Liver (tissue), 9 donors: ENCODE data around the gene CLBA1. TPM values are rescaled to one million over a fixed set of nuclear protein-coding genes. Genes with fewer than 3 reads are reported as not detected.

Experiments used
- DNase-seq: peaks from one replicate; pipeline ENCODE4 v3.0.0-alpha.2; 2017; ENCODE audit warnings: low spot score
- H3K27ac ChIP-seq, 2 donors: one replicate each; pipeline ENCODE4 v1.7.0; 2013; ENCODE audit warnings: inconsistent platforms in 2 of 2, low read length in 2 of 2, control low read depth in 1 of 2, low read depth in 1 of 2, mild to moderate bottlenecking in 1 of 2
- H3K27me3 ChIP-seq, 4 donors: one replicate each; pipeline versions ENCODE4 v1.6.1 to v1.7.0; 2013; ENCODE audit warnings: low read length in 3 of 4, inconsistent platforms in 1 of 4, mild to moderate bottlenecking in 1 of 4, moderate library complexity in 1 of 4; ENCODE audit not compliant: control insufficient read depth in 4 of 4, insufficient read depth in 4 of 4
- H3K36me3 ChIP-seq, 4 donors: one replicate each; pipeline versions ENCODE4 v1.6.1 to v1.7.0; 2013; ENCODE audit warnings: low read length in 3 of 4, mild to moderate bottlenecking in 3 of 4, low read depth in 1 of 4, moderate library complexity in 1 of 4; ENCODE audit not compliant: control insufficient read depth in 4 of 4, insufficient read depth in 3 of 4
- H3K4me1 ChIP-seq, 4 donors: one replicate each; pipeline versions ENCODE4 v1.6.1 to v1.7.0; 2013; ENCODE audit warnings: low read length in 3 of 4, mild to moderate bottlenecking in 3 of 4, moderate library complexity in 1 of 4; ENCODE audit not compliant: control insufficient read depth in 4 of 4, insufficient read depth in 4 of 4
- H3K4me3 ChIP-seq, 3 donors: one replicate each; pipeline versions ENCODE4 v1.6.1 to v1.7.0; 2013; ENCODE audit warnings: low read length in 3 of 3, control low read depth in 1 of 3, low read depth in 1 of 3, mild to moderate bottlenecking in 1 of 3
- H3K9ac ChIP-seq, 2 donors: one replicate each; pipeline ENCODE4 v1.7.0; 2013; ENCODE audit warnings: low read length in 2 of 2, mild to moderate bottlenecking in 2 of 2, moderate library complexity in 2 of 2, control low read depth in 1 of 2, low read depth in 1 of 2
- H3K9me3 ChIP-seq, 4 donors: one replicate each; pipeline versions ENCODE4 v1.6.1 to v1.7.0; 2013; ENCODE audit warnings: low read length in 3 of 4; ENCODE audit not compliant: control insufficient read depth in 4 of 4
- CTCF ChIP-seq: fragments of 150-350 bp; IDR thresholded peaks from 2 replicates; pipeline ENCODE4 v1.5.1; 2017; ENCODE audit warnings: improper control_type of control experiment, low read depth, low read length; ENCODE audit not compliant: missing input control
- EGR1 ChIP-seq, 2 donors: IDR thresholded peaks; 2 replicates each; pipeline ENCODE4 v1.6.1; 2016 to 2018; ENCODE audit warnings: antibody characterized with exemption in 2 of 2, low read depth in 2 of 2
- FOXA1 ChIP-seq: IDR thresholded peaks from 2 replicates; pipeline ENCODE4 v1.6.1; 2016; ENCODE audit warnings: antibody characterized with exemption
- HNF4G ChIP-seq: IDR thresholded peaks from 2 replicates; pipeline ENCODE4 v1.6.1; 2016; ENCODE audit warnings: antibody characterized with exemption
- JUND ChIP-seq, 2 donors: IDR thresholded peaks; 2 replicates each; pipeline ENCODE4 v1.6.1; 2016; ENCODE audit warnings: antibody characterized with exemption in 2 of 2
- NR2F2 ChIP-seq: IDR thresholded peaks from 2 replicates; pipeline ENCODE4 v1.6.1; 2016; ENCODE audit warnings: antibody characterized with exemption
- RAD21 ChIP-seq, 2 donors: IDR thresholded peaks; 2 replicates each; pipeline ENCODE4 v1.6.1; 2016; ENCODE audit warnings: antibody characterized with exemption in 2 of 2, mild to moderate bottlenecking in 2 of 2
- REST ChIP-seq: IDR thresholded peaks from 2 replicates; pipeline ENCODE4 v1.6.1; 2016; ENCODE audit warnings: antibody characterized with exemption, mild to moderate bottlenecking
- RXRA ChIP-seq, 2 donors: IDR thresholded peaks; 2 replicates each; pipeline ENCODE4 v1.6.1; 2017 to 2018; ENCODE audit warnings: antibody characterized with exemption in 2 of 2, mild to moderate bottlenecking in 1 of 2
- SP1 ChIP-seq: IDR thresholded peaks from 2 replicates; pipeline ENCODE4 v1.6.1; 2018; ENCODE audit warnings: antibody characterized with exemption, mild to moderate bottlenecking
- TAF1 ChIP-seq: conservative IDR thresholded peaks from 2 replicates; pipeline ENCODE4 v1.6.1; 2016; ENCODE audit warnings: antibody characterized with exemption, mild to moderate bottlenecking
- YY1 ChIP-seq: IDR thresholded peaks from 2 replicates; pipeline ENCODE4 v1.6.1; 2016; ENCODE audit warnings: antibody characterized with exemption, mild to moderate bottlenecking
- WGBS: extraction: QIAGEN DNeasy Blood & Tissue Kit; methylation state at CpG from one replicate; pipeline ENCODE4 v1.1.7; 2013; 5-methylcytosine and 5-hydroxymethylcytosine counted together
- polyA plus RNA-seq, 2 donors: library from polyadenylated mRNA; stranded (reverse) in 1 of 2; unstranded in 1 of 2; fragments of 200-250 nt in 1 of 2; fragments of >200 nt in 1 of 2; fragmentation: Nextera tagmentation in 1 of 2; extraction: Ambion mirVana in 1 of 2; gene quantifications; one replicate each; pipeline versions ENCODE4 v1.2.1 to v1.2.3, GENCODE V29; 2013 to 2015
- total RNA-seq, 2 donors: library from RNA; depleted of rRNA; stranded (reverse); fragments of >200 nt; gene quantifications; one replicate each; pipeline ENCODE4 v1.2.3, GENCODE V29; 2014
- TF ChIP-seq, protein P1 (sequence below): IDR thresholded peaks from 2 replicates; pipeline ENCODE4 v1.6.1; 2016; ENCODE audit warnings: antibody characterized with exemption
- donor health status: healthy.
- donor health status: healthy.
- donor health status: healthy.
- donor health status: healthy.
- donor health status: healthy.

Gene CLBA1
- total and polyA plus RNA-seq, 4 donors, result 0.98 to 3.9 (median 2.3) TPM

GRCh38 chr14:105039458-105040205 lies 54.0 kb downstream of the CLBA1 start:
- H3K36me3 ChIP-seq, result no peaks in the 10 kb centered on the region
- H3K9me3 ChIP-seq, result no peaks in the 10 kb centered on the region
- TF ChIP-seq, protein P1, sequence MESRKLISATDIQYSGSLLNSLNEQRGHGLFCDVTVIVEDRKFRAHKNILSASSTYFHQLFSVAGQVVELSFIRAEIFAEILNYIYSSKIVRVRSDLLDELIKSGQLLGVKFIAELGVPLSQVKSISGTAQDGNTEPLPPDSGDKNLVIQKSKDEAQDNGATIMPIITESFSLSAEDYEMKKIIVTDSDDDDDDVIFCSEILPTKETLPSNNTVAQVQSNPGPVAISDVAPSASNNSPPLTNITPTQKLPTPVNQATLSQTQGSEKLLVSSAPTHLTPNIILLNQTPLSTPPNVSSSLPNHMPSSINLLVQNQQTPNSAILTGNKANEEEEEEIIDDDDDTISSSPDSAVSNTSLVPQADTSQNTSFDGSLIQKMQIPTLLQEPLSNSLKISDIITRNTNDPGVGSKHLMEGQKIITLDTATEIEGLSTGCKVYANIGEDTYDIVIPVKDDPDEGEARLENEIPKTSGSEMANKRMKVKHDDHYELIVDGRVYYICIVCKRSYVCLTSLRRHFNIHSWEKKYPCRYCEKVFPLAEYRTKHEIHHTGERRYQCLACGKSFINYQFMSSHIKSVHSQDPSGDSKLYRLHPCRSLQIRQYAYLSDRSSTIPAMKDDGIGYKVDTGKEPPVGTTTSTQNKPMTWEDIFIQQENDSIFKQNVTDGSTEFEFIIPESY, result no peak
- TF ChIP-seq CTCF (no peak), TAF1 (no peak), REST (no peak), EGR1 (IDR thresholded peaks at IDR 0.05; ENCODE audit: low read depth in 2 of 2) (no peak), SP1 (no peak), RAD21 (IDR thresholded peaks at IDR 0.05) (no peak), NR2F2 (no peak)
- H3K27ac ChIP-seq, result no peak overlapping the region
- no peaks in the 10 kb centered on the region for H3K4me1 ChIP-seq
- WGBS, result 74% methylated on average over 14 of the region's 14 CpGs
- no peak overlapping the region for H3K4me3 ChIP-seq
- no peak for DNase-seq
- no peaks in the 10 kb centered on the region for H3K27me3 ChIP-seq
- H3K9ac ChIP-seq, result no peak overlapping the region

GRCh38 chr14:105041841-105042765 lies 56.5 kb downstream of the CLBA1 start:
- no peak overlapping the region for H3K9ac ChIP-seq
- H3K36me3 ChIP-seq, result no peaks in the 10 kb centered on the region
- H3K4me1 ChIP-seq, result peaks cover 0 to 3% (median 1%) of the 10 kb centered on the region in 4 donors
- H3K27me3 ChIP-seq, result no peaks in the 10 kb centered on the region
- no peak overlapping the region for H3K4me3 ChIP-seq
- no peaks in the 10 kb centered on the region for H3K9me3 ChIP-seq
- WGBS, result 83% methylated on average over 28 of the region's 28 CpGs
- no peak for DNase-seq
- no peak for TF ChIP-seq NR2F2
- TF ChIP-seq CTCF, result no peak
- no peak for TF ChIP-seq SP1
- TF ChIP-seq FOXA1, result no peak
- no peak for TF ChIP-seq RXRA (IDR thresholded peaks at IDR 0.05)
- TF ChIP-seq, protein P1, result no peak
- TF ChIP-seq JUND (IDR thresholded peaks at IDR 0.05), result no peak
- no peak for TF ChIP-seq HNF4G
- TF ChIP-seq YY1, result no peak
- H3K27ac ChIP-seq, result no peak overlapping the region
